Islet of Langerhans (tissue), 1 donor: ENCODE data around the gene GRIN2C.

Experiments used
- FAIRE-seq: peaks from one replicate; lab custom pipeline; 2011; peaks lifted over from hg19 to GRCh38; lab: Jason Lieb, UNC

GRIN2C gene

DNA sequence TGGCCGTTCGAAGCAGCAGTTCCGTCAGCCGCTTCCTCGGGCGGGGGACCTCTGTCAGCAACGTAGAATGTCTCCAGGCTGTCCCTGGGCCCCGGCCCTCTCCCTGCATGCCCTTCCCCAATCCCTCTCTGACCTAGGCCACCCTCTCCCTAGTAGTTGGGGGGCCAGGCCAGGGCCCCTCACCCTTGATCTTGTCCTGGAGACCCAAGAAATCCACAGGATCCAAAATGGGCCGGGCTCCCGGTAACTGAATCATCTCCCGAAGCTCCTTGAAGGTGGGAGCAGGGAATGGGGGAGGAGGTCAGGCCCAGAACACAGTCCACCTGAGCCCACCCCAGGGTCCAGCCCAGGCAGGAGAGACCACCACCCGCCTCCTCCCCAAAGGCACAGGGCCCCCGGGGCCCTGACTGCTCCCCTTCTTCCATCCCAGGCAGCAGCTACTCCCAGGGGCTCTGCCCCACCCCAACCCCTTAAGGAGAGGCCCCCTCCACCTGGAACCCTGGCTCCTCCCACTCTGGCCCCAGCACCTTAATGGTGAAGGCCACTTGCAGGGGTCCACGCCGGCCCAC lies 4.7 kb upstream of the GRIN2C start:
- no peak for FAIRE-seq

DNA sequence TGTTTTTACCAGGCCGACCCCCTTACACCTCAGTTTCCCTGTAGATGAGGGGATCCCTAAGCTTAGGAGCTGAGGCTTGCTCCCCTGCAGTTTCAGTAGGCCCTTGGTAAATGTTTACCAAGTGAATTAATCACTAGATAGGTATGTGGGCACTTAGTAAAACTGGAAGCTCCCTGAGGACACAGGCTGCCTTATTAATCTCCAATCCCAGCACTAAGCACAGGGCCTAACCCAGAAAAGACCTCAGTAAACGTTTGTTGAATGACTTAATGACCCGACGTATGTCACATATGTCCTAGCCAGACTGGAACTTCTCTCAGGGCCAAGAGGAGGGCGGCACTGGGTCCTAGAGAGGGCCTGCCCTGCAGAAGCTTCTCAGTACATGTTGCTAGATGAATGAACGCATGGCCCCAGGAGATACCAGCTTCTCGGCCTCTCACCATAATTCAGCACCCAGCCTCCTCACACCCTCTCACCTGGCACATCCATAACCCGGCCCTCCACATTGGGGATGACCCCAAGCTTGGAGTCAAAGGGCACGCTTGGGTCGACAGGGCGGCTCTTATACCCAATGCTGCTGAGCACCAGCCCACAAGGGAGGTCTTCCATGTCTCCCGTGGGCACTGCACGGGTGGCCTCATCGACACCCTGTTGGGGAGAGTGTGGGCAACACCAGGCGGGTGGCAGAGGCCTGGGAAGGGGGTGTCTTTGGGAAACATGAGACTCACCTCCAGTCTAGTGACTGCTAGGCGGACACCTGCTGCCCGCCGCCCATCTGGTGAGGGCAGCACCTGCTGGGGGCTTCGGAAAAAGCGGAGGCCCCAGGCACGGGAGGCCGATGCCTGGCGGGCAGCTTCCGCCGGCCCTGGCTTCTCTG lies 4.0 kb upstream of the GRIN2C start:
- FAIRE-seq: no peak

DNA sequence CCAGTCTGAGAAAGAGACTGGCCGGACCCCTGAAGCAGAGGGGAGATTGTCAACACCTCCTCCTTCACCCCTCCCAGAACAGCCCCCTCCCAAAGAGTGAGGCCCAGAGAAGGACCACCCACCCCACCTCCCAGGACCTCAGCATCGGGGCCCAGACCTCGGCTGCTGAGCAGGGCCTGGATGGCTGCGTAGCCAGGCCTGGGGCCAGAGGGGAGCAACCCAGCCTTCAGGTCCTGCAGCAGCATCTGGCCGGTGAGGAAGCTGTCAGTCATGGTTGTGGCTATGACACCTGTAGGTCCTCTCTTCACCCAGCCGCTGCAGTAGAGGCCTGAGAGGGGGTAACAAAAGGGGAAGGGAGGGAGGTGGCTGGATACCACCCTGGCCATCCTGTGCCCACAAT lies 3.2 kb upstream of the GRIN2C start:
- no peak for FAIRE-seq

- FAIRE-seq: no peak
Measured at GRCh38 chr17:74862108-74862901, 2.6 kb upstream of the GRIN2C start.

DNA sequence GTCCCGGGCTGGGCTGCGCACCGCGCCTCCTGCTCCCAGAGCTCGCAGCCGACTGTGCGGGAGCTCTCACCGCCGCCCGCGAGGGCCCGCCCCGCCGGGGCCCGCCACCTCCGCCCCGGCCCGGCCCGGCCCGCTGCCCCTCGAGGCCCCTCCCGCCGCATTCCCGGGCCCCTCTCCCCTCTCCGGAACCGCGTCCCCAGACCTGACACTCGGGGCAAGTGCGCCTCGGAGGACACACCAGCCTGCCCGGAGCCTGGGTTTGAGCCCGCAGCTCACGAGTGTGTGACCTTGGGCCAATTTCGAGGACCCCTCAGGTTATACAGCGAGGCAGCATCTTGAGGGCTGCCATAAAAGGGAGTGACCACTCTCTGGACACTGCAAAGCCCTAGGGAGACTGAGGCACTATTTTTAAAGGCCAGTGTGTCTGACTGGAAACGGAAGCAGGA lies 2.0 kb upstream of the GRIN2C start:
- no peak for FAIRE-seq

DNA sequence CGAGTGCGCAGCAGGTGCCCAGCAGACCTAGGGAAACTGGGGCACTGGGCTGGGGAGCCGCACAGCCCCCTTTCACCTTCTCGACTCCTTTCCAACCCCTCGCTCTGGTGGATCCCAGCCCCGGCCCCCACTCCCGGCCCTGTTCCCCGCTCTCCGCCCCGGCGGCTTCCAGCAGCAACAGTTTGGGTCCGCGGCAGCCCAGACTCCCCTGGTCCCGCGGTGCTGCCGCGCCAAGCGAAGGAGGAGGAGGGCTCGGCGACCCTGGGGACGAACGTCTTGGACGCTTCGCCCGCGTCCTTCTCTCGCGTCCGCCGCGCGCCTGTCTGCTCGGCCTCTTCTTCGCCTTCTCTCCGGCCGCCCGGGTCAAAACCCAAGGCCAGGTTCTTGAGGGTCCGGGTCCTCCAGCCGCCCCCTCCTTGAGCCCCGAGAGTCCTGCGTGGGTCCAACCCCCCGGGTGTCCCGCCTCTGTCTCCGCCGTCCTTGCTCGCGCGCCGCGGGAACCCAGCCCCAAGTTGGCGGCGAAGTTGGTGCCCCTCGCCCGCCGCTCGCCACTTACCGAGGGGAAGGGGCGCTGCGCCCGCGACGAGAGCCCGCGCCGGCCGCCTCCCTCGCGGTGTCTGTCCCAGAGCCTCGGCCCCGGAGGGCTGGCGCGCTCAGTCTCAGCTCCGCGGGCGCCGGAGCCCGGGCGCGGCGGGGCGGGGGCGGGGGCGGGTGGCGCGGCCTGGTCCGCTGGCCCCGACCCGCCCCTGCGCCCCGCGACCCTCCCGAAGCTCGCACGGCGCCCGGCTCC lies 1.4 kb upstream of the GRIN2C start:
- FAIRE-seq: no peak

DNA sequence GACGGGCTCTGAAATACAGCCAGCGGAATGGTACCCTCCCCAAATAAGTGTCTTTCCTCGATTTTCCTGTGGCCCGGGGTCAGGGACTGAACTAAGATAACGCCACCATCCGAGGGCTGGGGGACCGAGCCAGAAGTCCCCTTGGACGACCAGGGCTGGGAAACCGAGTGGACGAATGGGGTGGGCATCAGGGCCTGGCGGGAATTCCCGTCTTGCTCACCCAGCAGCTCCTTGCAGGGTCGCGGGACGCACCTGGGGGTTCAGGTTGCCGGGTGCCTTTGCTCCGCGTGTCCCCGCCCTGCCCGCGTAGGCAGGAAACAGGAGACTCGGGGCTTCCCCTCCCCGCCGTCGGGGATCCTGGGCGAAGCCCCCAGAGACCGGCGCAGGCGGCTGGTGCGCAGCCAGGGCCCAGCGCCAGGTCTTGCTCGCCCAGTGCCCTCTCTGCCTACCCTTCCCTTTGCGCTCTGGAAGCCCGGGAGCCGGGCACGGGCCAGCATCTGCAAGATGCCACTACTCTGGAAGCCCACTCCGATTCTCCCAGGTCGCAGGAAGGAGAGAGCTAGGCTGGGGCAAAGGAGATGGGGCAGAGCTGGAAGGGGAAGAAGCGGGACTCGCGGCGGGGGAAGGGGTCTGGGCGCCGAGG lies 665 bp upstream of the GRIN2C start:
- FAIRE-seq: no peak

DNA sequence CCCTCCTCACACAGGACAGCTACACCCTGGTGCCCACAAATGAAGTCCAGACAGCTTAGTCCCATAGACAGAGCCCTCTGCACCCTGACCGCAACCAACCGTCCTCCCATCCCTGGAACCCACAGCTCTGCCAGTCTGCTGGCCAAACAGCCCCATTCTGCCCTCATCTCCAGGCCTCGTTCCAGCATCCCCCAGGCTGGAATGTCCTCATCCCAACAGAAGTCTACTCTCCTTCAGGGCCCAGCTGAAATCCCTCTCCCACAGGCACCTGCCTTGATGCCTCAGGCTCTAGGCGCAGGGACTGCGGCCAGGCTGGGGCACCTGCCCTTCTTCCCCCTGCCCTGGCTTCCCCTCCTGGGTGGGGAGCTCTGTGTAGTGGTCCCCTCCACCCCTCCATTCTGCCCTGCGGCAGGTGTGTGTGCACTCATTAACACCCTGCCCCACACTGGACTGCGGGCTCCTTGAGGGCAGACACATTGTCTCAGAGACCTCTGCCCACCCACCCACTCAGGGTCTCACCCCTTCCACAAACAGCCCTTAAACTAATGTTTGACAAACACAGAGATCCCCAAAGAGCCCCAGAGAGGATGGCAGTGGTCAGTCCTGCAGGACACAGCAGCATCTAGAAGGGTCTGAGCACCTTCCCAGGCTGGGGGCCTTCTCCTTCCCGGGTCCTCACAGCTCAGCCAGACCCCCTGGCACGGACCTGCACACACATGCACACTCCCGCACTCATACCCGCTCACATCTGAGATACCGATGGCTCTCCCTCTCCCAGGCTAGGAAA lies 820 bp downstream of the GRIN2C start:
- FAIRE-seq: no peak

- no peak for FAIRE-seq
Measured at GRCh38 chr17:74857191-74857590, 2.5 kb downstream of the GRIN2C start.

GRCh38 chr17:74856112-74856511 lies 3.6 kb downstream of the GRIN2C start:
- no peak for FAIRE-seq

DNA sequence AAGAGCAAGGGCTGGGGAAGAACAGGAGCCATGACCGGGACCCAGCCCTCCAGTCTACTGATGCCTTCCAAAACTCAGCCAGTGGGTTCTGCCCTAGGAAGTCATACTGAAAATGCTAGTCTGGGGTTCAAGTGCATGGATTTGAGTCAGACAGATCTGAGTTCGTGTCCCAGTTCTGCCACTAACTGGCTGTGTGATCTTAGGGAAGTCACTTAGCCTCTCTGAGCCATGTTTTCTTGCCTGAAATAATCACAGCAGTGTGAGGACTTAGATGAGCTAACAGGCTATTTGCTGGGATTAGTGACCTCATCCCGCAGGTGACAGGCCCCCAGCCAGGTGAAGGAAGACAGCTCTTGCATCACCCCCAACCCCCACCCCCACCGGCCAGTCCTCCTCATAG lies 4.4 kb downstream of the GRIN2C start:
- no peak for FAIRE-seq

DNA sequence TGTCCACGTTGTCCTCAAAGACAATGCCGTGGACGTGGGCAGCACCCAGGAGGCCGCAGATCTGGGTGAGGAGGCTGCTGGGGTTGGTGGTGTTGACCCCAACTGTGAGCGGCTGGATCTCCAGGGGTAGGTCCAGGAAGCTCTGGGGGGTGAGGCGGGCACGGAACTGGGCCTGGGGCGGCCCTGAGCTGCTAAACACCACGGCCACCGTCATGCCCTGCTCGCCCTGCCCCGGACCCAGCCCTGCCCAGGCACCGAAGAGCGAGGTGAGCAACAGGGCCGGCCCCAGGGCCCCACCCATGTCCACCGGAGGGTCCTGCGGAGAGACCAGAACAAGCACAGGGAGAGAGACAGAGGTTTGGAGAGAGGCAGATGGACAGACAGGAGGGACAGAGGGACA lies 4.9 kb downstream of the GRIN2C start:
- no peak for FAIRE-seq

DNA sequence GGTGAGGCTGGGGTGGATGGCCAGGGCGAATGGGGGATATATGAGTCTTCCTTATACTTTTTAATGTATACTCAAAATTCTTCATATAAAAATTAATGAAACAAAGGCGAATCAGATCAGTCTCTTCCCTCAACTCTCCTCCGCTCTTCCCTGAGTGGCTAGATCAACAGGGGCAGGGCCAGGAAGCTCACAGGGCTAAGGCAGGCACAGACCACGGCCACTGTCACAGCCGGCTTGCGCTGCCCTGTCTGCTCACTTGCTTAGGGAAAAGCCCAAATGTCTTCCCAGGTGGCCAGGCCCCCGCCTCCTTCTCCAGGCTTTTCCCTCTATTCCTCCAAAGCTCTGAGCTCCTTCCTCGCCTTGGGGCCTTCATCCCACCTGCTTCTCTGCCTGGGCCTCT lies 6.0 kb downstream of the GRIN2C start:
- no peak for FAIRE-seq

DNA sequence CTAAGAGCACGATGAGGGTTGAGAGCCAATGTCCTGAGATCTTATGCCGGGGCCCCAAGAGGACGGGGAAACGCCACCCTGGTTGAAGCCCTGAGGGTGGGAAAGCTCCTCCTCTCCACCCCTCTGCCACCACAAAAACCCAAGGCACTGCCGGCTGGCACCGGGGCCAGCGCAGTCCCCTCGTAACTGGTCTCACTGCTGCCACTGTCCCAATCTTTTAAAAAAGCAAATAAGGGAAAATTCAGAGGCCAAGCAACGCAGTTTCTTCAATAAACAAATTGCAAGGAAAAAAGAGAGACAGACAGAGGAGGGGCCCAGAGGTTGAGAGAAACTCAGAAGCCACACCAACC lies 6.7 kb downstream of the GRIN2C start:
- FAIRE-seq: no peak

DNA sequence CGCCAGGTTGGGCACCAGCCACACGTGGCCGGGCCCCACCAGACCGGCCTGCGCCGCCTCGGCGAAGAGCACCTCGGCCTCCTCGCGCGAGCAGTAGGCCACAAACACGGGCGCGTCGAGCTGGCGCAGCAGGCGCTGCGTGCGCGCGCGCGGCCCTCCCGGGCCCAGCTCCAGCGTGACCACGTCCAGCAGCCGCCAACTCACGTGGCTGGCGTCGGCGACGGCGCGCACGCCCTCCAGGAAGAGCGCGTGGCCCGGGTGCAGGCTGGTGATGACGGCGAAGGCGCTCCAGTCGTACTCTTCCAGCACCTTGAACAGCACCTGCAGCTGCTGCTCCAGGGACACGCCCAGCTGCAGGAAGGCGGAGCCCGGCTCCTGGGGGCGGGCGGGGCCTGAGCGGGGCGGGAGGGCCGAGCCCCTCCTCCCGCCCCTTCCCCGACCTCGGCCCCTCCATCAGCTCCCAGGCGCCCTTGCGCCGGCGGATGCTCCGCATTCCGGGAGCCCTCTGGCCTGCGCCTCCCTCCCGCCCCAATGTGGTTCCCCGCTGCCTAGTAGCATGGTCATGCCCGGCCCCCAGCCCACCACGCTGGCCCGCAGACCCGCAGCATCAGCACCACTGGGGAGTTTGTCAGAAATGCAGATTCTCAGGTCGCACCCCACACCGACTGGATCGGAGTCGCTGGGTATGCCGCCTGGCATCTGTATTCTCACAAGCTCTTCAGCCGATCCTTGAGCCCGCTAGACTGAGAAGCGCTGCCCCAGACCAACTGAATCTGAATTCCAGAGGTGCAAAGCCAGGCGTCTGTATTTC lies 7.2 kb downstream of the GRIN2C start:
- FAIRE-seq: no peak

- FAIRE-seq: no peak
Measured at GRCh38 chr17:74851612-74852236, 8.0 kb downstream of the GRIN2C start.

DNA sequence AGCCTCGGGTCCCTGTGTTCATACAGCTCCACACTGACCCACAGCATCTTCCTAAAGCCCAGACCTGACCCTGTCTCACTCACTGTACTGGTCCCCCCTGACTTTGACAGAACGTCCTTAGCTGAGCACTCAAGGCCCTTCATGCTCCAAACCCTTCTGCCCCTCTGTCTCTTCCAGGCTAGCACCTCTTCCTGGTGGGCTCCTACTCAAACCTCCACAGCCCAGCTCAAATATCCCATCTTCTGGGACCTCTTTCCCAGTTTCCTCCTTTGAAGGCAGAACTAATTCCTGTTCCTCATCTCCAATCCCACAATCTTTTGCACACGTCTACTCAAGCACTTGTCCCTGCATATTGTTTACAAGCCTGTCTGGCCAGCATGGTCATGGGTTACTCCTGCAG lies 8.8 kb downstream of the GRIN2C start:
- FAIRE-seq: no peak

DNA sequence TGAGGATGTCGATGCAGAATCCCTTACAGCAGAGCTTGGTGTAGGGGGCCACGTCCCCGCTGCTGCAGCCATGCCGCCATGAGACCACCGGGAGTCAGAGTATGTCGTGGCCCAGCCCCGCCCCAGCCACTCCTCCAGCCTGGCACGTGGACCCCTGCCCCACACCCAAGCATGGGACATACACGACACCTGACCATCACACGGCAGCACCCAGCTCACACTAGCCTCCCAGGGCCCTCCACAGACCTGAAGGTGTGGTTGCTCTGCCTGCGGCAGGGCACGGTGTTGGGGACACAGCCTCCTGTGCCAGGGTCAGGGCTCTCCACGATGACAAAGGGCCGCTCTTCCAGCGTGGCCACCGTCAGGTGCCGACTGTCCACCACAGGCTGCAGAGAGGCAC lies 9.4 kb downstream of the GRIN2C start:
- FAIRE-seq: no peak

DNA sequence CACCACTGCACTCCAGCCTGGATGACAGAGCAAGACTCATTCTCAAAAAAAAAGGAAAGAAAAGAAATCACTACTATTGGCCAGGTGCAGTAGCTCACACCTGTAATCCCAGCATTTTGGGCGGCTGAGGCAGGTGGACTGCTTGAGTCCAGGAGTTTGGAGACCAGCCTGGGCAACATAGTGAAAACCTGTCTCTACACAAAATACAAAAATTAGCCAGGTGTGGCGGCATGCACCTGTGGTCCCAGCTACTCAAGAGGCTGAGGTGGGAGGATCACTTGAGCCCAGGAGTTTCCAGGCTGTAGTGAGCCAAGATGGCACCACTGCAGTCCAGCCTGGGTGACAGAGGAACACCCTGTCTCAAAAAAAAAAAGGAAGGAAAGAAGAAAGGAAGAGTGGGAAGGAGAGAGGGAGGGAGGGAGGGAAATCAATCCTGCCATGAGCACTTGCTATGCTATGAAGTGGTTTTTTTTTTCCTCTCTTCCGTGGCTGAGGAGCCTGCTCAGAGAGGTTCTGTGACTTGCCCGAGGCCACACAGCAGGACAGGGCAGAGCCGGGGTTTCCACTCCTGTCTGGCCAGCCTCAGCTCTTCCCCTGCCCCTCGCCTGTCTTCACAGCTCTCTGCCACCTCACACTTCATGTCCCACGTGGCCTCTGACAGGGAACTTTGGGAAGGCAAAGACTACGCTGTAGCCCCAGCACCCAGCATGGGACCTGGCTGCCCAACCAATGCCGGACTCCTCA lies 10.9 kb downstream of the GRIN2C start:
- FAIRE-seq: no peak
